Lung (tissue), 12 donors: ENCODE measurements around the gene GFOD1. TPM values are rescaled to one million over a fixed set of nuclear protein-coding genes. Genes with fewer than 3 reads are reported as not detected.

Source experiments
- ATAC-seq: fragments of 200-7000 bp; cut with Tn5 transposase; one replicate; pipeline ENCODE4 v1.9.1; 2020; ENCODE audit warnings: moderate number of reproducible peaks; ENCODE audit not compliant: insufficient read depth, low FRiP score
- DNase-seq, 3 donors: peaks; one replicate each; pipeline ENCODE4 v3.0.0-alpha.2; 2013 to 2017
- H3K27ac ChIP-seq, 2 donors: one replicate each; pipeline ENCODE4 v1.5.1; 2013; ENCODE audit warnings: mild to moderate bottlenecking in 2 of 2, moderate library complexity in 2 of 2, control low read depth in 1 of 2, inconsistent platforms in 1 of 2, low read depth in 1 of 2, low read length in 1 of 2
- H3K27me3 ChIP-seq, 3 donors: one replicate each; pipeline ENCODE4 v1.5.1; 2013; ENCODE audit warnings: low read length in 2 of 3; ENCODE audit not compliant: control insufficient read depth in 3 of 3, insufficient read depth in 3 of 3
- H3K36me3 ChIP-seq, 4 donors: one replicate each; pipeline ENCODE4 v1.5.1; 2013; ENCODE audit warnings: low read length in 4 of 4, mild to moderate bottlenecking in 1 of 4, moderate library complexity in 1 of 4; ENCODE audit not compliant: control insufficient read depth in 4 of 4, insufficient read depth in 4 of 4
- H3K4me1 ChIP-seq, 5 donors: one replicate each; pipeline ENCODE4 v1.5.1; 2013; ENCODE audit warnings: low read length in 5 of 5, mild to moderate bottlenecking in 2 of 5, moderate library complexity in 1 of 5; ENCODE audit not compliant: control insufficient read depth in 5 of 5, insufficient read depth in 5 of 5
- H3K4me3 ChIP-seq: one replicate; pipeline ENCODE4 v1.5.1; 2013; ENCODE audit warnings: mild to moderate bottlenecking, control low read depth, moderate library complexity
- H3K9ac ChIP-seq, 2 donors: one replicate each; pipeline ENCODE4 v1.5.1; 2013; ENCODE audit warnings: low read length in 2 of 2, control low read depth in 1 of 2; ENCODE audit not compliant: insufficient read depth in 1 of 2
- H3K9me3 ChIP-seq, 4 donors: one replicate each; pipeline ENCODE4 v1.5.1; 2013; ENCODE audit warnings: low read length in 3 of 4, mild to moderate bottlenecking in 1 of 4, moderate library complexity in 1 of 4; ENCODE audit not compliant: control insufficient read depth in 4 of 4, insufficient read depth in 3 of 4
- CTCF ChIP-seq: IDR thresholded peaks from 2 replicates; pipeline ENCODE4 v1.5.1; 2012; ENCODE audit warnings: mild to moderate bottlenecking; ENCODE audit errors: control extremely low read depth, extremely low read depth
- WGBS, 2 donors: extraction: QIAGEN DNeasy Blood & Tissue Kit; methylation state at CpG; one replicate each; pipeline ENCODE4 v1.1.7; 2013; 5-methylcytosine and 5-hydroxymethylcytosine counted together
- polyA plus RNA-seq, 2 donors: library from polyadenylated mRNA; stranded (reverse); fragments of 200-250 nt; gene quantifications; one replicate each; pipeline ENCODE4 v1.2.1, GENCODE V29; 2013
- total RNA-seq, 2 donors: library from RNA; depleted of rRNA in 1 of 2; stranded (reverse); fragments of >200 nt in 1 of 2; gene quantifications; one replicate each; pipeline ENCODE4 v1.2.1, GENCODE V29; 2014 to 2021
- donor health status: control.
- donor health status: control.
- donor health status: Bipolar disorder and iron deficiency.
- donor health status: healthy.
- donor health status: DM: yes; HTN: yes; CAD: no.

Gene GFOD1
- total and polyA plus RNA-seq, 4 donors = 4.0 to 22.8 (median 7.9) TPM

- TF ChIP-seq CTCF = no peak
- Histone ChIP-seq H3K27ac (peak overlapping the region in 1 of 2 donors; percentile 55), H3K4me3 (no peak overlapping the region), H3K4me1 (peaks cover 3 to 44% (median 28%) of the 10 kb centered on the region in 5 donors), H3K9me3 (no peaks in the 10 kb centered on the region), H3K9ac (no peak overlapping the region), H3K27me3 (no peaks in the 10 kb centered on the region), H3K36me3 (peaks cover 0 to 3% (median 3%) of the 10 kb centered on the region in 4 donors)
- WGBS, 2 donors = 79 to 83% methylated on average over 6 of the region's 6 CpGs
- DNase-seq (peak in 2 of 3 donors; percentile 73 to 80), ATAC-seq (no peak)
Measured at GRCh38 chr6:13450628-13451027, 36.8 kb downstream of the GFOD1 start.

GRCh38 chr6:13447949-13448724 is 39.3 kb downstream of the GFOD1 start:
- peaks cover 0 to 3% (median 3%) of the 10 kb centered on the region in 4 donors for H3K36me3 ChIP-seq
- peaks cover 3 to 40% (median 28%) of the 10 kb centered on the region in 5 donors for H3K4me1 ChIP-seq
- H3K9me3 ChIP-seq = no peaks in the 10 kb centered on the region
- H3K27ac ChIP-seq = peak overlapping the region in 1 of 2 donors; percentile 64
- H3K4me3 ChIP-seq = no peak overlapping the region
- H3K9ac ChIP-seq = no peak overlapping the region
- ATAC-seq (no peak), DNase-seq (no peak)
- no peak for TF ChIP-seq CTCF
- 23 to 47% methylated on average over 5 of the region's 5 CpGs for WGBS, 2 donors
- no peaks in the 10 kb centered on the region for H3K27me3 ChIP-seq

GRCh38 chr6:13446381-13446780 is 41.0 kb downstream of the GFOD1 start:
- Histone ChIP-seq H3K27me3 (no peaks in the 10 kb centered on the region), H3K27ac (peak overlapping the region in 1 of 2 donors; percentile 58), H3K4me1 (peaks cover 10 to 55% (median 35%) of the 10 kb centered on the region in 5 donors), H3K9me3 (no peaks in the 10 kb centered on the region), H3K9ac (no peak overlapping the region), H3K4me3 (no peak overlapping the region), H3K36me3 (peaks cover 0 to 2% (median 0%) of the 10 kb centered on the region in 4 donors)
- ATAC-seq (no peak), DNase-seq (no peak)
- no peak for TF ChIP-seq CTCF
- 73 to 83% methylated on average over 7 of the region's 7 CpGs for WGBS, 2 donors
